D721Med (cell line): ENCODE results near the gene RHOJ.

Source experiments
- DNase-seq: peaks from one replicate; pipeline ENCODE4 v3.0.0; 2011; ENCODE audit warnings: low spot score; ENCODE audit not compliant: insufficient read length
- FAIRE-seq: peaks from 2 replicates; lab custom pipeline; 2011; peaks lifted over from hg19 to GRCh38; lab: Jason Lieb, UNC
- TF ChIP-seq, protein P1 (sequence below): IDR thresholded peaks from 2 replicates; pipeline ENCODE4 v1.5.1; 2012; ENCODE audit warnings: mild to moderate bottlenecking, control low read depth; ENCODE audit not compliant: insufficient read depth; ENCODE audit errors: missing control alignments

The RHOJ gene

DNA sequence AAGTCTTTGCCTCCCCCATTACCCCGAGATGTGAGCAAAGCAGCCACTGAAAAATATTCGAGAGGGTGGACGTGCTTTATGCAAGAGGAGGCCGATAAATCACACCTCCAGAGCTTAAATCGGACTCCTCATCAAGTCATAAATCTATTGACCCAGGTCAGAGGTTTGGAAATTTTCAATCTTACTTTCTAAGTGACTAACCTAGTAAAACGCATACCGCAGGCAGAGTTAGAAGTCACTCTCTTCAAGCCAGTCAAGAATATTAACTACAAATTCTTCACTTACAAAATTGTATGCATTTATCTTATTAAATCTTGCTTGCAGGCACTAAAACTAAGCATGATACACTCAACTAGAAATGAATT is 79.6 kb downstream of the RHOJ start:
- TF ChIP-seq, protein P1, sequence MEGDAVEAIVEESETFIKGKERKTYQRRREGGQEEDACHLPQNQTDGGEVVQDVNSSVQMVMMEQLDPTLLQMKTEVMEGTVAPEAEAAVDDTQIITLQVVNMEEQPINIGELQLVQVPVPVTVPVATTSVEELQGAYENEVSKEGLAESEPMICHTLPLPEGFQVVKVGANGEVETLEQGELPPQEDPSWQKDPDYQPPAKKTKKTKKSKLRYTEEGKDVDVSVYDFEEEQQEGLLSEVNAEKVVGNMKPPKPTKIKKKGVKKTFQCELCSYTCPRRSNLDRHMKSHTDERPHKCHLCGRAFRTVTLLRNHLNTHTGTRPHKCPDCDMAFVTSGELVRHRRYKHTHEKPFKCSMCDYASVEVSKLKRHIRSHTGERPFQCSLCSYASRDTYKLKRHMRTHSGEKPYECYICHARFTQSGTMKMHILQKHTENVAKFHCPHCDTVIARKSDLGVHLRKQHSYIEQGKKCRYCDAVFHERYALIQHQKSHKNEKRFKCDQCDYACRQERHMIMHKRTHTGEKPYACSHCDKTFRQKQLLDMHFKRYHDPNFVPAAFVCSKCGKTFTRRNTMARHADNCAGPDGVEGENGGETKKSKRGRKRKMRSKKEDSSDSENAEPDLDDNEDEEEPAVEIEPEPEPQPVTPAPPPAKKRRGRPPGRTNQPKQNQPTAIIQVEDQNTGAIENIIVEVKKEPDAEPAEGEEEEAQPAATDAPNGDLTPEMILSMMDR = no peak
- no peak for DNase-seq
- no peak for FAIRE-seq

DNA sequence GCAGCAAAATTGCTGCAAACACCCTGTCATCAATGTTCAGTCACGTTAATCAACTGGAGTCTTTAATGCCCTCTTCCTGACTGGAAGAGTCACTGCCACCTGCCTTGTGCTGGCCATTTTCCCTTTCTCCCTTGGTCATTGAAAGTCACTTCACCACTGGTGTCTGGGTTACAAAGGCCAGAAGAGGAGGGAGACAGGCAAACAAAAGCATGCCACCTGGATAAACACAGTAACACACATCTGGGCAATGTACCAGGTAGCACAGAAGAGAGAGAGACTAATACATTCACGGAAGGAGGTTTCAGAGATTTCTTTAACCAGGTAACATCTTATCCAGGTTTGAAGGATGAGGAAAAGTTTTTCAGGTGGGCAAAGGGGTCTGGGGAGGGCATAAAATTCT is 81.8 kb downstream of the RHOJ start:
- no peak for FAIRE-seq
- no peak for DNase-seq
- TF ChIP-seq, protein P1 = no peak

DNA sequence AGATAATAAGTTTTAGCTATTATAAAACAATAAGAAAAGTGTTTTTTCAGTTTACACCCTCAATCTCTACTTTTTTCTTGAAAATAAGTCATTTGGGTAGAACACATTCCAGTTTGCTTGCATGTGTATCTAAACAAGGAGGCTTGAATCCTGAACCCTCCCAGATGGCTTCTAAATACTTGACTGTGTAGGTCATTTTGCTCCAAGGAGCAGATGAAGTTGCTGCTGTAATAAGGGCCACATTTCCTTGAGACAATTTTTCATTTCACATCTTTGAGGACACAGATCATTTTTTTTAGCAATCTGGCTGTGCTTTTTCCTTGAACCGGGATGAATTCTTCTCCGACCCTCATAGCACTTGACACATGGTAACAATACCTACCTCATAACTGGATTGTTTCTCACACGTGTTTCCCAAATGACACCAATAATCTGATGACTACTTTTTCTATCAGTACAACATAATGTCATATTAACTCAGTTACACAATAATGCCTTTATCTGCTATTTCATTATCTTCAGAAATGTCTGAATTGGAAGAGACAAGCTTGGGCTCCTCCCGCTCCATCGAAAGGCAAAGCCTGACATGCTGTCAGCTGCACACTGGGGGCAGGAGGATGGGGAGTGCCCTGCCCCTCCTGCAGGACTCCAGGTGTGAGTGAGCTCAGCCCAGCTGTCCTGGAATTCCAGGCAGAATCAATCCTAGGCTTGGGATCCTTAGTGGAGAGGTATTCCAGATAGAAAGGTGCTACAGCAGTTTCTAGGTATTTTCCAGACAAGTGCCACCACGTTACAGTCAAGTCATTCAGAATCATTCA is 83.6 kb downstream of the RHOJ start:
- TF ChIP-seq, protein P1 = no peak
- DNase-seq = no peak
- no peak for FAIRE-seq

DNA sequence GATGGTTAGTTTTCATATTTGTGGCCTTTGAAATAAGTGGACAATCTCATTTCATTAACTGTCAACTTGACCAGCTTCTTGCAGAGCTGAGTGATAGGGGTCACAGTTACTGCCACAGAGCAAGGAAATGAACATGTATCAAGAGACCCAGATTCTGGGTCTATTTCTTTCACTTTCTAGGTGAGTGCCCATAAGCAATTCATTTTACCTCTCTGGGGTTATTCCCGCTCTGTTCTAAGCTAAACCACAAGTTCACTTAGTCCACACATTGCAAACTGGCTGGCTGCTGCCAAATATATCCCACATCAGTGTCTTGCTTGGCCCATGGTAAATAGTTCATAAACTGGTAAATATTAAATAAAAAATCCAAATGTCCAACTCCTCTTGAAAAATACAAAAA is 84.6 kb downstream of the RHOJ start:
- FAIRE-seq (no peak), DNase-seq (no peak)
- TF ChIP-seq, protein P1 = no peak

DNA sequence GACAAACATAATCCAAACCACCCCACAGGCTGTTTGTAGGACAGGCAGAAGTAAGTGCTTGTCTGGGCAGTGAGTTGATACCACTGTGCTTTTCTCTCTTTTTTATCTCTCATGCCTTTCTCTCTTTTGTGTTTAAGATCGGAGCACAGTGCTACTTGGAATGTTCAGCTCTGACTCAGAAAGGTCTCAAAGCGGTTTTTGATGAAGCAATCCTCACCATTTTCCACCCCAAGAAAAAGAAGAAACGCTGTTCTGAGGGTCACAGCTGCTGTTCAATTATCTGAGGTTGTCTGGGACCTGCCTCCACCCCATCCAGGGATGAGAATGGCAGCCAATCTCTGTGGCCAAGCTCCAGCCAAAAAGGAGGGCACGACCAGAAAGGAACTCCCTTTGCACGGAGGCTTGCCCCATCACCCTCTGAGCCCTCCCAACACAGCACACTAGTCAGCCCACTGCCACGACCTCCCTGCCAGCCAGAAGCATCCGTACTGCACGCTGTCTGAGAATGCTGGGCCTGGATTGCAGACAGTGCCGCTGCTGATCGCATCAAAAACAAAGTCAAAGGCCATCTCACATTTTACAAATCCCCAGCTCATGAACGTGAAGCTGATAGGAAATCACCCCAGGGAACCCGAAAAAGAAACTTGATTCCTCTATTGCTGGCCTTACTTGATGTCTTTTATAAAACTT is 86.6 kb downstream of the RHOJ start:
- no peak for DNase-seq
- TF ChIP-seq, protein P1 = no peak
- no peak for FAIRE-seq

DNA sequence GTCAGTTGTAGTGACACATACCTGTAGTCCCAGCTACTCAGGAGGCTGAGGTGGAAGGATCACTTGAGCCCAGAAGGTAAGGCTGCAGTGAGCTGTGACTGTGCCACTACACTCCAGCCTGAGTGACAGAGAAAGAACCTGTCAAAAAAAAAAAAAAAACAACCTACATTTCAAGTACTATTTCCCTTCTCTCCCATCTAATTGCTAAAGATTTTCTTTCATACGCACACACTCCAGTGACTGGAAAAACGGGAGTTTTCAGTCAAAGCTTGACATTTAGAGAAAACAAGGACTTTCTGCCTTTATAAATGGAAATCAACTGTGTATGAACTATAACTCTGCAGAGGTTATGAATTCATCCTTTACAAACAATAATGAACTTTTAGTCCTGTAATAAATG is 88.6 kb downstream of the RHOJ start:
- TF ChIP-seq, protein P1 = no peak
- FAIRE-seq (no peak), DNase-seq (no peak)

DNA sequence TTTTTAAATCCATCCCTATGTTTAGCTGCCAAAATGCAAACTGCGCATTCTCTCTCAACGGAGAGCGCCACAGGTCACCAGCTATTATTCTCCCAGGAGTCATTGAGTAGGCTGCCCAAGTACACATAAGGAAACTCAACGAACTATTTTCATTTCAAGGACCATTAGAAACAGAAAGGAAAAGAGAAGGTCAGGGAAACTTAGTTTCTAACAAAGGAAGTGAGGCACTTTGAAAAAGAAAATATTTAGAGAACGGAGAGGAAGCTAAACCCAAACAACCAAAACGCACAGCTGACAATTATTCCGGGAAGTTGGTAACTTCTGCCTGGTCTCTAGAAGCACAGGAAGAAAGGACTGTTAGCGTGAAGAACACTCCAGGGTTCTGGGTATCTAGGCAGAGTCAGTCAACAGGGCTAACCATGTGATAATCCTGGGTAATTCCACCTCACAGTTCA is 91.0 kb downstream of the RHOJ start:
- DNase-seq = no peak
- TF ChIP-seq, protein P1 = no peak
- FAIRE-seq = no peak
